CD4-positive, alpha-beta T cell treated with Interleukin-17A for 4 hours (primary cell): ENCODE data around the gene TTLL6.
"Not testable (repeated sequence)": the region's sequence is repeated elsewhere in the genome, so short reads cannot be mapped to it uniquely, and the experiment has no call there.

Source experiments
- DNase-seq: peaks from one replicate; pipeline ENCODE4 v3.0.0-alpha.2; 2020; ENCODE audit warnings: mixed read lengths

Gene TTLL6

DNA sequence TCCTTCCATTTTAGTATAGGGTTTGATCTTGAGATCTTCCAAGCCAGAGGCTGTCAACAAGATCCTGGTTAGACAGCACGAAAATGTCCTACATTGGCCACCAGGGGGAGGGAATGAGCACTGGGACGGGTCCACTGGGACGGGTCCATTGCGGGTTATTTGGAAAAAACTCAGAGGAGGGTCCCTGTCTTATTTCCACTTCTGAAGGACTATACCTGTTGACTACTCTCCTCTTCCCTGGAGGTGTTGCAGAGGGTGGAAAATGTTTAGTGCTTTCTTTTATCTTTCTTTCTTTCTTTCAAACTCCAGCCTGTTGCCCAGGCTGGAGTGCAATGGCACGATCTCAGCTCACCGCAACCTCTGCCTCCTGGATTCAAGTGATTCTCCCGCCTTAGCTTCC, 2.5 kb downstream of the TTLL6 start:
- peak; percentile 77 for DNase-seq

- no peak for DNase-seq
These were observed 5.0 kb downstream of the TTLL6 start for GRCh38 chr17:48812001-48812400.

GRCh38 chr17:48809182-48809581, 7.8 kb downstream of the TTLL6 start:
- no peak for DNase-seq

DNA sequence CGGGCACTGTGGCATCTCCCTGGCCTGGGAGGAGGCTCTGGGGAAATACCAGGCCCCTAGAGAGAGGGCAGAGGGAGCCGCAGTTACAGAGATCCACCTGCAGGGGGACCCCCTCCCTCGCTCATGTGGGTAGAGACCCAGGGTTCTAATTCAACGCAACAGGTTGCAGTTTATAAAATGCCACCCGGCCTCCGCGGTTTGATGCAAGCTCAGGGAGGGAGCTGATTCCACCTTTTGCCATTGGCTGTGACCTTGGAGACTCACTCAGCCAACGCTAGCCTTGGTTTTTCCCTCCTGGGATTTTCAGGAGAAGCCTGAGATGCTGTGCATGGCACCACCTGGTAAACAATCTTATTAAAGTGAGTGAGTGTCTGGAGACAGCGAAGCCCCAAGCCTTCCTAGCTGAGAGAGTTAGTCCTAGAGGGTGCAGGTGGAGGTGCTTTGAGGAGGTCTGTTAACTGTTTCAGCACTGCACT, 12.1 kb downstream of the TTLL6 start:
- DNase-seq, result peak; percentile 79

DNA sequence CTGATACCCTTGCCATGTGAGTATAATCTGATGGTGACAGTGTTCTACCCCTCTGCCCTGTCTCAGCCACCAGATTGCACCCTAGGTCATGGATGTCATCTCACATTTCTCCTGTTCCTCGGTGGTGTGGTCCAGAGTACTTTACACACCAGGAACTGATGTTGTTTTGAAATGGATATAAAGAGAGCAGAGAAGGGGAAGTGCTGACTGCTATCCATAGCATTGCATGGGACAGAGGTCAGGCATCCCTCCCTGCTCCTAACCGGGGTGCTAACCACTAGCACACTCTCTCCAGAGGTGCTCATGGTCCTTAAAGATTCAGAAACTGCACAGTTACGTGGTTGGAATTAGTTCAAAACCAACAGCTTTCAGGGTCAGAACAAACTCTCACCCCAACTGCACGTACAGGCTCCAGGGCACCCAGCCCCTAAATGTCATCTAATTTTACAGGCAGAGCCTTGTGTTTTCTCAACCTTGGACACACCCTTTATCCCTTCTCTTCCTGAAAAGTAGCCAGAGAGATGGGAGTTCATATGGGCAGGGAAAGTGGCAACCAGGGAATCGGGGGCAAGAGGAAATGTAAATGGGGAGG, 16.3 kb downstream of the TTLL6 start:
- no peak for DNase-seq

GRCh38 chr17:48799069-48799723, 17.8 kb downstream of the TTLL6 start:
- DNase-seq, result no peak

DNA sequence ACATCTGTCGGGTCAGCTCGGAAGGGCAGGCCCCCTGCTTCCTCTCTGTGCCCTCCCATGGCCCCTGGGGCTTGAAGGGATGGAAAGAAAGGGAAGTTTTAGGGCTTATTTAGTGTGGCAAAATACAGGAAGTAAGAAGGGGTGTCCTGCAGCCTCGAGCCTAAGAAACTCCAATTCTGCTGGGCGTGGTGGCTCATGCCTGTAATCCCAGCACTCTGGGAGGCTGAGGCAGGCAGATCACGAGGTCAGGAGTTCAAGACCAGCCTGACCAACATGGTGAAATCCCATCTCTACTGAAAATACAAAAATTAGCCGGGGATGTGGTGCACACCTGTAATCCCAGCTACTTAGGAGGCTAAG, 20.9 kb downstream of the TTLL6 start:
- not testable (repeated sequence) for DNase-seq

DNA sequence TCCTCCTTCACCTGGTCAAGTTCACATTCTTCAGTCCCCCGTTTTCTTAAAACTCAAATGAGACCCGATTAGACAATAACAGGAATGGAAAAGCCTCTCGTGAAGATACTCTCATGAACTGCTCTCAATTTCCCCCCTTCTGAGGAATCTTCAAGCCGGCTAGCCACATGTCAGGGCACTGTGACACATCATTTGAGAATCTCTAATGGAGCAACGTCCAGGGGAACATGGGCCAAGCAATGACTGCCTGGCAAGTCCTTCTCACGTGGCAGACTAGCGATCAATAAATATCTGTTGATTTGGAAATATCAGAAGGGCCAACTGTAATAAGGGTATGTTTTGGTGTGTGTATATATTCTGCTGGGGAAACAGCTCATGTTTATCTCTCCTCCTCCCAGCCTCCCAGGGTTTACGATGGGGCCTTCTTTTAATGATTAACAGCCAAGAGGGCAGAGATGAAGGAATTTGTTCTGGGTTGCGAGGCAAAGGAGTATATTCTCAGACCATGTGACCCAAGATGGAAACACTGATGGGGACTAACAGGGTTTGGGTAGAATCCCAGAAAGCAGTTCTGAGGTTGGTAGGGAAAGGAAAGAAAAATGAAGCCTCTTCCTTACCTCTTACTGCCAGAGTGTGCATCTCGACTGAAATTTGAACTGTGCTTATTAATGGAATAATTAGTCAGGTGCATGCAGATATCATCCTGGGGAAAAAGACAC, 21.4 kb downstream of the TTLL6 start:
- no peak for DNase-seq

GRCh38 chr17:48792033-48792798, 24.8 kb downstream of the TTLL6 start:
- no peak for DNase-seq

GRCh38 chr17:48791128-48792032, 25.6 kb downstream of the TTLL6 start:
- DNase-seq, result peak; percentile 43

GRCh38 chr17:48790607-48791127, 26.4 kb downstream of the TTLL6 start:
- DNase-seq, result no peak

GRCh38 chr17:48787828-48788227, 29.2 kb downstream of the TTLL6 start:
- DNase-seq, result no peak

- no peak for DNase-seq
These were observed 37.6 kb downstream of the TTLL6 start for GRCh38 chr17:48779421-48779820.

GRCh38 chr17:48776602-48777001, 40.4 kb downstream of the TTLL6 start:
- DNase-seq, result no peak

GRCh38 chr17:48773245-48773644, 43.8 kb downstream of the TTLL6 start:
- DNase-seq, result no peak

DNA sequence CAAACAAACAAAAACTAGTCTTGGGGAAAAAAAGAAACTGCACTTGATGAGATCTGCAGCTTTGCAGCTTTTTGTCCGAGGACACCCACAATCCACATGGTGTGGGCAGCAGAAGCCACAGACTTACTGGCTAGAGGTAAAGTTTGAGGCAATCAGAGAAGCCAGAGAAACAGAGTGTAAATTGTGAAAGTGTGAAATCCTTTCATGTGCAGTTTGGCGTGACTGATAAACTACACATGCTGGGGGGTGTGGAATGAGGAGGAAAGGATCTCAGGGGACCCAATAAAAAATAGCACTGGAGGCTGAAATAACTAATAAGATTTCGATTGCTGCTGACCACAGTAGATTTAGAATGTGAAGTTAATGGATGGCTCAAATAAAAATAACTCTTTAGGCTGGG, 46.1 kb downstream of the TTLL6 start:
- no peak for DNase-seq

DNA sequence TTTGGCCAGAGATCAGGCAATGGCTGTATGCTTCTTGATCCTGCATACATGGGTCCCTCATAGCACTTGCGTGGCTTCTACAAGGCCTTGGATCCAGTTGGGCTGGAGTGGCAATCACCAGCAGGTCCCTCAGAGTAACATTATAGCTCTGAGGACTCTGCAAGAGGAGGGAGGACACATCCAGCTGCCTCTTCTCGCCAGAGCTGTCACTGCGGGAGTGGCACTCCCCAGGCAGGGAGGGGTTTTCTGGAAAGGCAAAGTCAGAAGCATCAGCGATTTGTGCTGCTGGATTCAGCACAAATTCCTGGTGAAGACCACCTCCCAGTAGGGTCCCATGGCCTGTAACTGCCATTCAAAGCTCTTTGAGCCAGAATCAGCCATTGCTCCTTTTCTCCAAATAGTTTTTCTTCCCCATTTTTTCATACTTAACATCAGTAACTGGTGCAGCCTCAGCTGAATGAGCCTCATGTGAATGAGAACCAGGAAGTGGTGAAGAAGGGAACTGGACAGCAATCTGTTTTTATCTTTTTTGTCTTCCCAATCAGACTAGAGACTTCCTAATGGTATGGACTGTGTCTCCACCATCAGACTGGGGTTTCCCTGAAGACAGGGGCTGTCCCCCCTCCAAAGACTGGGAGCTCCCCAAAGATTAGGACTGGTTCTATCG, 47.9 kb downstream of the TTLL6 start:
- DNase-seq, result no peak

DNA sequence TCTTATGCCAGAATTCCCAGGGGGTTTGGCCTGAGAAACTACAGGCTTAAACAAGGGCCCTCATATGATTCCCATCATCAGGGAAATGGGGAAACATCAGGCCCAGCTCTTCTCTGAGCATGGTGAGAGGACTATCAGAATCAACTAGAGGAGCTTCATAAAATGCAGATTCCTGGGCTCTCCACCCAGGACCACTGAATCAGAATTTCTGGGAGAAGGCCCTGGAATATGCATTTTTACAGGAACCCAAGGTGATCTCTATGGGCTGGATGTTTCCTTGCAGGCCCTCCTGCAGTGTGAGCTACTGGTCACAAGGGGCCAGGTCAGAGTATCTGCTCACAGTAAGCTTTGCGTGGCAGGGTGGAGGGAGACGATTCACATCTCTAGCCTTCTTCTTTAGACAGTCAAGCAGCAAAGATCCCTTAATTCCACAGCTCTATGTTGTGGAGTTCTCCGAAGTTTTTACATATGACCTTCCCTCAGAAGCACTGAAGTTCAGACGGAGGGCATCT, 49.7 kb downstream of the TTLL6 start:
- no peak for DNase-seq

- DNase-seq, result no peak
These were observed 55.9 kb downstream of the TTLL6 start for GRCh38 chr17:48761114-48761513.

- DNase-seq, result no peak
These were observed 56.6 kb downstream of the TTLL6 start for GRCh38 chr17:48760411-48760810.

- no peak for DNase-seq
These were observed 57.7 kb downstream of the TTLL6 start for GRCh38 chr17:48759288-48759687.
